PFSK-1 (cell line): Measurements from ENCODE around the gene CD300H.

ENCODE experiments used
- FOXP2 ChIP-seq: optimal IDR thresholded peaks from 2 replicates; pipeline ENCODE3; 2011; ENCODE audit warnings: borderline replicate concordance, control low read depth, inconsistent platforms; ENCODE audit not compliant: insufficient read depth; ENCODE audit errors: extremely low read length, extremely low read depth
- POLR2AphosphoS5 ChIP-seq: IDR thresholded peaks from 2 replicates; pipeline ENCODE4 v1.6.1; 2012; ENCODE audit warnings: low read depth, mild to moderate bottlenecking, control low read depth, low read length, moderate library complexity
- REST ChIP-seq, 2 experiments: IDR thresholded peaks; 2 replicates each; pipeline versions ENCODE4 v1.6.1 to v1.8.0; 2011 to 2012; ENCODE audit warnings: low read depth in 2 of 2, low read length in 2 of 2, control low read depth in 1 of 2, inconsistent platforms in 1 of 2, mild to moderate bottlenecking in 1 of 2, moderate library complexity in 1 of 2; ENCODE audit not compliant: insufficient read depth in 1 of 2
- SIN3A ChIP-seq: IDR thresholded peaks from 2 replicates; pipeline ENCODE4 v1.6.1; 2012; ENCODE audit warnings: mild to moderate bottlenecking, low read length, moderate library complexity, borderline replicate concordance; ENCODE audit not compliant: insufficient read depth
- TAF1 ChIP-seq: IDR thresholded peaks from 2 replicates; pipeline ENCODE4 v1.6.1; 2012; ENCODE audit warnings: low read length, control low read depth, borderline replicate concordance; ENCODE audit not compliant: insufficient read depth

The CD300H gene

GRCh38 chr17:74585711-74586110, 18.4 kb upstream of the CD300H start:
- TF ChIP-seq FOXP2 (no peak), POLR2AphosphoS5 (no peak), REST (IDR thresholded peaks at IDR 0.05; ENCODE audit: insufficient read depth in 1 of 2, low read depth in 2 of 2, low read length in 2 of 2) (no peak), TAF1 (no peak), SIN3A (no peak)

- no peak for TF ChIP-seq TAF1
- TF ChIP-seq POLR2AphosphoS5, result no peak
- TF ChIP-seq REST (IDR thresholded peaks at IDR 0.05; ENCODE audit: insufficient read depth in 1 of 2, low read depth in 2 of 2, low read length in 2 of 2), result no peak
- no peak for TF ChIP-seq FOXP2
- no peak for TF ChIP-seq SIN3A
Measured at GRCh38 chr17:74584292-74585060, 17.2 kb upstream of the CD300H start.

DNA sequence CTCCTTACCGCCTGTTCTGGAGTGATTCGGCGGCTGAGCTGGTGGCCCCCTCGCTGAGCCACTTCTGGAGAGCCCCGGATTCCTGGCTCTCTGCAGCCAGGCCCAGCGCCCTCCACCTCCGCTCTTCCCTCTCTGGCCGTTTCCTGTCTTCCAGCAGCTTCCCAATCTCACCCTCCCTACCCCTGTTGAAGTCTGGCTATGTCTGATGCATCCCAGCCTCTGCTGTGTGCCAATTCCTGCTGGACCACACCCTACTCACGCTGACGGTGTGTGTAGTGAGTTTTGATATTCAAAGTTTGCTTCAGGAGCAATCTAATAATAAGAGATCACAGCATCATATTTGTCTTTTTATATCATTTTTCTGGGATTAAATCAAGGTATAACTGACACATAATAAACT, 15.3 kb upstream of the CD300H start:
- no peak for TF ChIP-seq FOXP2
- TF ChIP-seq TAF1, result no peak

- TF ChIP-seq SIN3A, result no peak
- no peak for TF ChIP-seq TAF1
- no peak for TF ChIP-seq FOXP2
- TF ChIP-seq REST (IDR thresholded peaks at IDR 0.05; ENCODE audit: insufficient read depth in 1 of 2, low read depth in 2 of 2, low read length in 2 of 2), result no peak
- TF ChIP-seq POLR2AphosphoS5, result no peak
Measured at GRCh38 chr17:74579900-74580299, 12.6 kb upstream of the CD300H start.

- no peak for TF ChIP-seq TAF1
- no peak for TF ChIP-seq FOXP2
- TF ChIP-seq SIN3A, result no peak
- TF ChIP-seq REST (IDR thresholded peaks at IDR 0.05; ENCODE audit: insufficient read depth in 1 of 2, low read depth in 2 of 2, low read length in 2 of 2), result no peak
- TF ChIP-seq POLR2AphosphoS5, result no peak
Measured at GRCh38 chr17:74578979-74579378, 11.7 kb upstream of the CD300H start.
